Pancreas (tissue), 10 donors: ENCODE measurements around the gene RGS2. TPM values are rescaled to one million over a fixed set of nuclear protein-coding genes. Genes with fewer than 3 reads are reported as not detected.
A peak's percentile ranks its signal among the peaks of the same experiment; 100 is the strongest.

Source experiments
- ATAC-seq, 4 donors: fragments of 200-7000 bp; cut with Tn5 transposase; one replicate each; pipeline versions ENCODE4 v1.8.0 to v1.9.1; 2020; ENCODE audit warnings: mild to moderate bottlenecking in 4 of 4, moderate library complexity in 4 of 4
- DNase-seq, 6 donors: peaks; one replicate each; pipeline ENCODE4 v3.0.0-alpha.2; 2020
- FAIRE-seq: peaks from 2 replicates; lab custom pipeline; 2012; peaks lifted over from hg19 to GRCh38; lab: Jason Lieb, UNC
- H3K27ac ChIP-seq, 4 donors: fragments of 200-600 bp; sonication (generic); 1 replicate in 3 of 4; 2 replicates in 1 of 4; pipeline versions ENCODE4 v1.5.0 to v1.8.0; 2020
- H3K27me3 ChIP-seq, 4 donors: fragments of 200-600 bp; one replicate each; pipeline ENCODE4 v1.8.0; 2021
- H3K36me3 ChIP-seq, 3 donors: fragments of 200-600 bp; sonication (generic) in 1 of 3; one replicate each; pipeline versions ENCODE4 v1.5.0 to v1.8.0; 2020 to 2021
- H3K4me1 ChIP-seq, 3 donors: fragments of 200-600 bp; one replicate each; pipeline ENCODE4 v1.8.0; 2021
- H3K4me3 ChIP-seq, 4 donors: fragments of 200-600 bp; sonication (generic) in 2 of 4; one replicate each; pipeline versions ENCODE4 v1.5.0 to v1.8.0; 2020 to 2021
- H3K9me3 ChIP-seq, 4 donors: fragments of 200-600 bp; one replicate each; pipeline ENCODE4 v1.8.0; 2021
- CTCF ChIP-seq, 4 donors: fragments of 200-600 bp; sonication (generic) in 3 of 4; IDR thresholded peaks; one replicate each; pipeline versions ENCODE4 v1.5.0 to v1.8.0; 2021; ENCODE audit warnings: antibody characterized with exemption in 4 of 4
- WGBS, 2 donors: extraction: QIAGEN DNeasy Blood & Tissue Kit; methylation state at CpG; one replicate each; pipeline ENCODE4 v1.1.7; 2013; 5-methylcytosine and 5-hydroxymethylcytosine counted together
- intact Hi-C, 3 donors: fragments of 100-400 bp; cut with DNase I; formaldehyde crosslinking; loops; one replicate each; pipeline versions ENCODE4 v1.11.1 to v1.14.2; 2022
- polyA plus RNA-seq, 2 donors: library from polyadenylated mRNA; stranded (reverse); fragments of 200-250 nt; gene quantifications; one replicate each; pipeline ENCODE4 v1.2.3, GENCODE V29; 2013
- total RNA-seq, 6 donors: library from RNA; stranded (reverse); fragmentation: NEBNext Ultra II Directional in 4 of 6; extraction: Animal tissue kit (Norgen Biotek cat#: 25700) in 4 of 6; gene quantifications; one replicate each; pipeline versions ENCODE4 v1.2.1 to v1.2.4, GENCODE V29; 2021 to 2023
- donor health status: healthy with polysubstance abuse.
- donor health status: DM: no; HTN: no; CAD: no; lungs with moderate emphysema.
- donor health status: DM: no; HTN: no; CAD: no.
- donor health status: control.
- donor health status: control.
- donor health status: Bipolar disorder and iron deficiency.
- donor health status: DM: yes; HTN: yes; CAD: no.
- donor health status: DM: no; HTN: no; CAD: no.
- donor health status: DM: no; HTN: no; CAD: no.
- donor health status: DM: yes; HTN: yes; CAD: no.

Gene RGS2
- total and polyA plus RNA-seq, 8 donors: 9.2 to 534 (median 57.4) TPM

DNA sequence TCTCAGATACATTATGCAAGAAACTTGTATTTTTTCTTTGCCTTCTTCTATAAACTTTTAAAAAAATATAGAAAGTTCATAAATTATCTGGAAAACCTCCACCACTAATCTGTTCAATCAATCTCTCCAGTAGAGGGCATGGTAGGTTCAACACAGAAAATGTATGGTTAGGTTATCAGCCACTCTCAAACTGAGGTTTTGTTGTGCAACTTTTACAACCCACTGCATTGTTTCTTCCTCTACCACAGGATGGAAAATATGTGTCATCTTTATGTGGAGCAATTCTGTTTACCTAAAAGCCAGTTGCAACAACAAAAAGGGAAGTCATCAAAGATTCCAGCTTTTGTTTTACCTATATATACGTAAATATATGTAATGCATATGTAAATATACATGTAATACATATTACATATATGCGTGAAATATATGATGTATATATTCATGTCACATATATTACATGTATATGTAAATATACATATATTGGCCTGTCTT lies 3.0 kb upstream of the RGS2 start:
- ATAC-seq: peak in 3 of 4 donors; percentile 18 to 47 (median 23)
- WGBS, 2 donors: 68 to 71% methylated on average over 2 of the region's 2 CpGs
- Histone ChIP-seq H3K4me1 (peaks cover 7 to 27% (median 8%) of the 10 kb centered on the region in 3 donors), H3K27ac (peak overlapping the region in 1 of 4 donors; percentile 98), H3K4me3 (no peak overlapping the region), H3K36me3 (peaks cover 0 to 11% (median 0%) of the 10 kb centered on the region in 3 donors), H3K27me3 (no peaks in the 10 kb centered on the region), H3K9me3 (no peaks in the 10 kb centered on the region)
- DNase-seq: no peak
- intact Hi-C loops: loop anchor here in 2 of 3 donors (5.0 to 10.0 kb wide), 2 partner anchors 216 to 219 kb away; no protein-coding TSS in a partner anchor
- TF ChIP-seq CTCF (IDR thresholded peaks at IDR 0.05): peak; percentile 13 to 32 (median 30)
- peak; percentile 96 for FAIRE-seq

DNA sequence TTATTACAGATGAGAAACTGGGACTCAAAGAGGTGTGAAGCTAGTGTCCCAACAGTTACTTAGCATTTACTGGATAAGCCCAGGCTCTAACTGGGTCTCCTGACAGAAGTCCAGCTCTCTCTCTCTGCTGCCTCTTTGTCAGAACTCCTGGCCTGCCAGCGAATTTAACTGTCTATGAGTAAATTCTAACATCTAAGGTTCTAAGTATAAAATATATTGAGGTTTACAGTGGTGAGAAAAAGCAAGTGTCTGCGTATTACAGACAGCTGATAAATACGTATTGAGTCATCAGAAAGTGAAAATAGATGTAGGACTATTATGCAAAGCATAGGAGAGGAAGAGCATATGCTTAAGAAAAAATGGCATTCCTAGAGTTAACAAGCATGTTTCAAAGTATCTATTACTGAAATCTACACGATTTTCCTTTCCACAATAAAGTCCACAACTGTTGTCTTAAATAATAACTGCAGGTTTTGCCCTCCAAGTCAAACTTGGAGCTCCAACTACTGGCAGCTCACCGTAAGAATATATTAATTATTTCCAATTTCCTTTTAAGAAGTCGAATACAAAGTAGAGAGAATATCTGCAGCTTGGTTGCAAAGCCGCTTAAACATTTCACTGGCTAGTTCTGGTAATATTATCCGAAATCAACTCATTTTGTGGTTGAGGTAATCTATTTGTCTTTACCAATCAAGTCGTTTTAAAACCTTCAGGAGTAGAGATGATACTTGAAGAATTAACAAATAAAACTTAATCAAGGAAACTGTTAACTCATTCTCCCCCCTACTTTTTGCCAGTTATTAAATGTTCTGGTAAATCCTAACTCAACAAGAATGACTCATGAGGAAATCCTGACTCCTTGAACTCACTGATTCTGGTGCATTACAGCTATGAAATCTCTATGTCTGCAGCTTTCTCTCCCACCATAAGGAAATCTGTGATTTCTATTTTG lies 1.4 kb upstream of the RGS2 start:
- H3K4me1 ChIP-seq: peaks cover 8 to 42% (median 23%) of the 10 kb centered on the region in 3 donors
- H3K4me3 ChIP-seq: peak overlapping the region in 3 of 4 donors; percentile 47 to 64 (median 60)
- no peaks in the 10 kb centered on the region for H3K9me3 ChIP-seq
- no peak for FAIRE-seq
- no peaks in the 10 kb centered on the region for H3K27me3 ChIP-seq
- peaks cover 0 to 23% (median 0%) of the 10 kb centered on the region in 3 donors for H3K36me3 ChIP-seq
- whole genome bisulfite sequencing, 2 donors: 20 to 22% methylated on average over 9 of the region's 9 CpGs
- peak overlapping the region; percentile 78 to 98 (median 94) for H3K27ac ChIP-seq
- intact Hi-C loops: loop anchor here in 2 of 3 donors (5.0 to 10.0 kb wide), 2 partner anchors 215 to 217 kb away; no protein-coding TSS in a partner anchor
- no peak for TF ChIP-seq CTCF (IDR thresholded peaks at IDR 0.05)
- no peak for DNase-seq
- ATAC-seq: peak; percentile 9 to 34 (median 19)

- no peak for FAIRE-seq
- no peak for TF ChIP-seq CTCF (IDR thresholded peaks at IDR 0.05)
- Histone ChIP-seq H3K9me3 (no peaks in the 10 kb centered on the region), H3K4me3 (peak overlapping the region; percentile 45 to 64 (median 54)), H3K4me1 (peaks cover 8 to 42% (median 24%) of the 10 kb centered on the region in 3 donors), H3K36me3 (peaks cover 0 to 23% (median 0%) of the 10 kb centered on the region in 3 donors), H3K27me3 (no peaks in the 10 kb centered on the region), H3K27ac (peak overlapping the region; percentile 78 to 98 (median 94))
- ATAC-seq: no peak
- intact Hi-C loops: loop anchor here in 2 of 3 donors (5.0 to 10.0 kb wide), 2 partner anchors 214 to 217 kb away; no protein-coding TSS in a partner anchor
- DNase-seq: no peak
- WGBS, 2 donors: 4 to 6% methylated on average over 8 of the region's 8 CpGs
These were observed 699 bp upstream of the RGS2 start for GRCh38 chr1:192808163-192808517.

GRCh38 chr1:192809307-192810252 lies 741 bp downstream of the RGS2 start:
- intact Hi-C loops: loop anchor here in 2 of 3 donors (5.0 to 10.0 kb wide), 2 partner anchors 213 to 215 kb away; no protein-coding TSS in a partner anchor
- 30 to 31% methylated on average over 25 of the region's 25 CpGs for WGBS, 2 donors
- H3K36me3 ChIP-seq: peaks cover 0 to 23% (median 0%) of the 10 kb centered on the region in 3 donors
- FAIRE-seq (no peak), ATAC-seq (peak in 3 of 4 donors; percentile 5 to 20 (median 10)), DNase-seq (peak in 1 of 6 donors; percentile 22)
- no peak for TF ChIP-seq CTCF (IDR thresholded peaks at IDR 0.05)
- peak overlapping the region; percentile 45 to 64 (median 54) for H3K4me3 ChIP-seq
- H3K27me3 ChIP-seq: no peaks in the 10 kb centered on the region
- H3K27ac ChIP-seq: peak overlapping the region; percentile 78 to 98 (median 94)
- no peaks in the 10 kb centered on the region for H3K9me3 ChIP-seq
- H3K4me1 ChIP-seq: peaks cover 8 to 42% (median 24%) of the 10 kb centered on the region in 3 donors
